Occipital lobe (tissue), 2 donors: Measurements from ENCODE around the gene DCLK1. TPM values are rescaled to one million over a fixed set of nuclear protein-coding genes. Genes with fewer than 3 reads are reported as not detected.

Experiments used
- DNase-seq: peaks from one replicate; lab custom pipeline; 2025; lab: John Stamatoyannopoulos, UW
- total RNA-seq: library from RNA; depleted of rRNA; stranded (reverse); fragments of >200 nt; gene quantifications from one replicate; pipeline ENCODE4 v1.2.3, GENCODE V29; 2014

Gene DCLK1
- total RNA-seq, 1 donor from 2014 or later = 385 TPM

GRCh38 chr13:35763060-35763781, 368.0 kb downstream of the DCLK1 start:
- DNase-seq = no peak

GRCh38 chr13:35761440-35762252, 369.5 kb downstream of the DCLK1 start:
- no peak for DNase-seq

GRCh38 chr13:35760735-35761281, 370.4 kb downstream of the DCLK1 start:
- DNase-seq = no peak

- DNase-seq = no peak
These were observed 383.6 kb downstream of the DCLK1 start for GRCh38 chr13:35747594-35747993.

- DNase-seq = no peak
These were observed 386.5 kb downstream of the DCLK1 start for GRCh38 chr13:35744566-35745178.

- no peak for DNase-seq
These were observed 387.0 kb downstream of the DCLK1 start for GRCh38 chr13:35744144-35744543.

- no peak for DNase-seq
These were observed 388.0 kb downstream of the DCLK1 start for GRCh38 chr13:35743165-35743564.

- DNase-seq = no peak
These were observed 389.5 kb downstream of the DCLK1 start for GRCh38 chr13:35741657-35742056.

GRCh38 chr13:35736876-35737275, 394.3 kb downstream of the DCLK1 start:
- no peak for DNase-seq

- DNase-seq = no peak
These were observed 397.4 kb downstream of the DCLK1 start for GRCh38 chr13:35733827-35734226.

- DNase-seq = no peak
These were observed 398.6 kb downstream of the DCLK1 start for GRCh38 chr13:35732565-35732964.

- no peak for DNase-seq
These were observed 399.7 kb downstream of the DCLK1 start for GRCh38 chr13:35731471-35731870.

GRCh38 chr13:35729926-35730627, 401.1 kb downstream of the DCLK1 start:
- no peak for DNase-seq

- no peak for DNase-seq
These were observed 403.3 kb downstream of the DCLK1 start for GRCh38 chr13:35727881-35728280.

GRCh38 chr13:35724446-35724845, 406.7 kb downstream of the DCLK1 start:
- no peak for DNase-seq

- DNase-seq = no peak
These were observed 407.4 kb downstream of the DCLK1 start for GRCh38 chr13:35723821-35724220.

- DNase-seq = no peak
These were observed 408.1 kb downstream of the DCLK1 start for GRCh38 chr13:35723053-35723461.

- no peak for DNase-seq
These were observed 408.6 kb downstream of the DCLK1 start for GRCh38 chr13:35722458-35723052.

GRCh38 chr13:35720690-35721554, 410.3 kb downstream of the DCLK1 start:
- DNase-seq = peak; percentile 9

- DNase-seq = no peak
These were observed 410.9 kb downstream of the DCLK1 start for GRCh38 chr13:35720290-35720689.
